Measurements from ENCODE around the gene ZFYVE27.

DNA sequence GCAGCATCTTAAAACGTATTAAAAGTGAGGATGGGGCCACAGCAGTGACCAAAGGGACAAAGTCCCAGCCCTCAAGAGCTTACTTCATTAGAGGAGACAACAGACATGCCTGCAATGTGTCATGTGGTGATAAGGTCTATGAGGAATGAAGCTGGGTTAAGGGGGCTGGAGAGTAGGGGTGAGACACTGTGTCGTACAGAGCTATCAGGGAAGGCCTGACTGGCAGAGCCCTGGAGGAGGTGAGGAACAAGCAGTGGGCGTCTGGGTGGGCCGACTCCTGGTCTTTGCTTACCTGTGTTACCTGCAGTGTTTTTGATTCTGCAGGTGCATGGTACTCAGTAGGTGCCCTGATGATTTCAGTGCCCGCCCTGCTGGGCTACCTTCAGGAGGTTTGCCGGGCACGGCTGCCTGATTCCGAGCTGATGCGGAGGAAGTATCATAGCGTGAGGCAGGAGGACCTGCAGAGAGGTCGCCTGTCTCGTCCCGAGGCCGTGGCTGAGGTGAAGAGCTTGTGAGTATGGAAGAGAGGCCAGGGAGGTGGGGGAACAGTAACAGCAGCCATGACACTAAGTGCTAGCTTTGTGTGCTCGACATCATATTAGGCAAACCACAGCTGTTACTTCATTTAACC is 7.6 kb downstream of the ZFYVE27 start:
- TF ChIP-seq CTCF (IDR thresholded peaks at IDR 0.05): no peak
- no peak for TF ChIP-seq ZFX (IDR thresholded peaks at IDR 0.05; ENCODE audit: borderline replicate concordance)
